Mesenchymal stem cell (in vitro differentiated cells and primary cell): ENCODE data around the gene SLC1A7.
A peak's percentile ranks its signal among the peaks of the same experiment; 100 is the strongest.

Experiments used
- DNase-seq: peaks from one replicate; pipeline ENCODE4 v3.0.0-alpha.2; 2013
- H2AFZ ChIP-seq: one replicate; pipeline ENCODE4 v1.6.1; 2013; ENCODE audit warnings: low read depth, mild to moderate bottlenecking, control low read depth, inconsistent platforms, low read length, moderate library complexity
- H2AK5ac ChIP-seq: 2 replicates; pipeline ENCODE4 v1.6.1; 2013; ENCODE audit warnings: low read length, moderate library complexity, mild to moderate bottlenecking, inconsistent platforms; ENCODE audit not compliant: severe bottlenecking
- H2BK120ac ChIP-seq: one replicate; pipeline ENCODE4 v1.6.1; 2013; ENCODE audit warnings: low read depth, mild to moderate bottlenecking, inconsistent platforms, low read length, moderate library complexity
- H2BK12ac ChIP-seq, 2 experiments: one replicate each; pipeline ENCODE4 v1.6.1; 2013; ENCODE audit warnings: inconsistent platforms in 2 of 2, low read length in 2 of 2, mild to moderate bottlenecking in 2 of 2, moderate library complexity in 2 of 2, control low read depth in 1 of 2
- H2BK15ac ChIP-seq: one replicate; pipeline ENCODE4 v1.6.1; 2013; ENCODE audit warnings: mild to moderate bottlenecking, low read depth, inconsistent platforms; ENCODE audit not compliant: poor library complexity, severe bottlenecking
- H2BK5ac ChIP-seq: 2 replicates; pipeline ENCODE4 v1.6.1; 2013; ENCODE audit warnings: low read depth, mild to moderate bottlenecking, low read length, control low read depth, inconsistent platforms; ENCODE audit not compliant: poor library complexity, severe bottlenecking
- H3K14ac ChIP-seq, 2 experiments: one replicate each; pipeline ENCODE4 v1.6.1; 2013; ENCODE audit warnings: inconsistent platforms in 2 of 2, low read length in 2 of 2, control low read depth in 1 of 2, mild to moderate bottlenecking in 1 of 2, moderate library complexity in 1 of 2
- H3K18ac ChIP-seq, 2 experiments: one replicate each; pipeline ENCODE4 v1.6.1; 2013; ENCODE audit warnings: inconsistent platforms in 2 of 2, low read length in 2 of 2, control low read depth in 1 of 2, low read depth in 1 of 2, mild to moderate bottlenecking in 1 of 2
- H3K23ac ChIP-seq, 2 experiments: one replicate each; pipeline ENCODE4 v1.6.1; 2013; ENCODE audit warnings: inconsistent platforms in 2 of 2, low read length in 2 of 2, mild to moderate bottlenecking in 2 of 2, moderate library complexity in 2 of 2, control low read depth in 1 of 2
- H3K27ac ChIP-seq: 2 replicates; pipeline ENCODE4 v1.5.1; 2013; ENCODE audit warnings: mild to moderate bottlenecking, moderate library complexity, low read length, control low read depth, inconsistent platforms; ENCODE audit not compliant: poor library complexity, severe bottlenecking
- H3K27me3 ChIP-seq, 2 experiments: 2 replicates each; pipeline versions ENCODE4 v1.6.1 to v1.7.0; 2013; ENCODE audit warnings: low read length in 2 of 2, mild to moderate bottlenecking in 2 of 2, moderate library complexity in 2 of 2, control low read depth in 1 of 2, inconsistent platforms in 1 of 2; ENCODE audit not compliant: control insufficient read depth in 1 of 2, insufficient read depth in 1 of 2
- H3K36me3 ChIP-seq, 2 experiments: 2 replicates each; pipeline versions ENCODE4 v1.6.1 to v1.7.0; 2013; ENCODE audit warnings: low read length in 2 of 2, control low read depth in 1 of 2, inconsistent platforms in 1 of 2, low read depth in 1 of 2, mild to moderate bottlenecking in 1 of 2; ENCODE audit not compliant: insufficient read depth in 2 of 2, control insufficient read depth in 1 of 2
- H3K4ac ChIP-seq, 2 experiments: one replicate each; pipeline ENCODE4 v1.6.1; 2013; ENCODE audit warnings: inconsistent platforms in 2 of 2, low read length in 2 of 2, mild to moderate bottlenecking in 2 of 2, moderate library complexity in 2 of 2, control low read depth in 1 of 2, low read depth in 1 of 2
- H3K4me1 ChIP-seq: 2 replicates; pipeline ENCODE4 v1.6.1; 2013; ENCODE audit warnings: low read depth, low read length, control low read depth; ENCODE audit not compliant: control insufficient read depth, insufficient read depth
- H3K4me2 ChIP-seq: 2 replicates; pipeline ENCODE4 v1.6.1; 2013; ENCODE audit warnings: low read length, mild to moderate bottlenecking, inconsistent platforms; ENCODE audit not compliant: poor library complexity, severe bottlenecking
- H3K4me3 ChIP-seq, 2 experiments: 2 replicates each; pipeline versions ENCODE4 v1.5.1 to v1.7.0; 2013; ENCODE audit warnings: low read length in 2 of 2, mild to moderate bottlenecking in 2 of 2, control low read depth in 1 of 2, low read depth in 1 of 2; ENCODE audit not compliant: insufficient read depth in 1 of 2
- H3K79me1 ChIP-seq: replicated peaks from 2 replicates; pipeline ENCODE4 v1.6.1; 2013; ENCODE audit warnings: mild to moderate bottlenecking, control low read depth, low read length, inconsistent platforms; ENCODE audit not compliant: poor library complexity, severe bottlenecking
- H3K9ac ChIP-seq: 2 replicates; pipeline ENCODE4 v1.7.0; 2013; ENCODE audit warnings: mild to moderate bottlenecking, low read length, moderate library complexity
- H3K9me3 ChIP-seq: 2 replicates; pipeline ENCODE4 v1.7.0; 2013; ENCODE audit warnings: mild to moderate bottlenecking, low read length; ENCODE audit not compliant: control insufficient read depth
- H4K8ac ChIP-seq: one replicate; pipeline ENCODE4 v1.6.1; 2013; ENCODE audit warnings: inconsistent platforms, mild to moderate bottlenecking, low read length, moderate library complexity
- H4K91ac ChIP-seq: one replicate; pipeline ENCODE4 v1.6.1; 2013; ENCODE audit warnings: mild to moderate bottlenecking, low read length, inconsistent platforms
- WGBS: methylation state at CpG from one replicate; pipeline ENCODE4 v1.1.7; 2013; ENCODE audit warnings: mixed read lengths; 5-methylcytosine and 5-hydroxymethylcytosine counted together

The SLC1A7 gene

DNA sequence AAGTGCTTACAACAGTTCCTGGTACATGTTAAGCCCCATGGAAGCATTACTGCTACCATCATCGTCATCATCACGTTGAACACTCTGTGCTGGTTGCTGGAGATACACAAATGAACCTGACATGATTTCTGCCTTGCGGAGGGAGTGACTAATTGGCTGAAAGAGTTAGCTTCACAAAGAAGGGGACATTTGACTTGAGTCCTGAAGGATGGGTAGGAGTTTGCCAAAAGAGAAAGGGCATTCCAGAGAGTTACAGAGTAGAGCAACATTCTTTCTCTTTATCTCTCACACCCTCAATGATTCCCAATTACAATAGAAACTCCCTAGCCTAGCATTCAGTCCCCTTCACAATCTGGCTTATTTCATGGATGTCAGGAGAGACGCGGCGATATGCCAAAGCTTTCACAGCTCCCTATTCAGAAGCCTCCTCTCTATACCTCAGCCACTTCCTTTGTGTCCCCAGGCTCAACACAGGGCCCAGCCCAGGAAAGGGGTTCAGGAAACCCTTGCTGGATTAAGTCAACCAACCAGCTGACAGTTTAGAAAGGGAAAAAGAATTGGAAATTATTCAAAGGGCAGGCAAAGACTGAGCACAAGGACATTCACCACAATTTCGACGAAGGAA, 38.0 kb downstream of the SLC1A7 start:
- H3K4me3 ChIP-seq = no peak overlapping the region
- no peaks in the 10 kb centered on the region for H3K27me3 ChIP-seq
- H3K36me3 ChIP-seq = no peaks in the 10 kb centered on the region
- H4K8ac ChIP-seq = peak overlapping the region; percentile 10
- peak overlapping the region; percentile 60 to 67 for H3K18ac ChIP-seq
- H3K9ac ChIP-seq = no peak overlapping the region
- H3K23ac ChIP-seq = no peak overlapping the region
- peak overlapping the region; percentile 55 to 89 for H2BK12ac ChIP-seq
- H3K14ac ChIP-seq = peak overlapping the region in 1 of 2 experiments; percentile 48
- WGBS = 90% methylated on average over 8 of the region's 8 CpGs
- H3K4me2 ChIP-seq = no peak overlapping the region
- H2AK5ac ChIP-seq = no peak overlapping the region
- no peak overlapping the region for H3K27ac ChIP-seq
- H3K4me1 ChIP-seq = peaks cover 2% of the 10 kb centered on the region
- H2BK120ac ChIP-seq = peak overlapping the region; percentile 65
- no peak overlapping the region for H2BK5ac ChIP-seq
- H3K9me3 ChIP-seq = no peaks in the 10 kb centered on the region
- peak overlapping the region; percentile 75 for H4K91ac ChIP-seq
- DNase-seq = no peak
- H2BK15ac ChIP-seq = peak overlapping the region; percentile 76
- H3K4ac ChIP-seq = peak overlapping the region in 1 of 2 experiments; percentile 47
- no peak overlapping the region for H2AFZ ChIP-seq
- no peaks in the 10 kb centered on the region for H3K79me1 ChIP-seq

DNA sequence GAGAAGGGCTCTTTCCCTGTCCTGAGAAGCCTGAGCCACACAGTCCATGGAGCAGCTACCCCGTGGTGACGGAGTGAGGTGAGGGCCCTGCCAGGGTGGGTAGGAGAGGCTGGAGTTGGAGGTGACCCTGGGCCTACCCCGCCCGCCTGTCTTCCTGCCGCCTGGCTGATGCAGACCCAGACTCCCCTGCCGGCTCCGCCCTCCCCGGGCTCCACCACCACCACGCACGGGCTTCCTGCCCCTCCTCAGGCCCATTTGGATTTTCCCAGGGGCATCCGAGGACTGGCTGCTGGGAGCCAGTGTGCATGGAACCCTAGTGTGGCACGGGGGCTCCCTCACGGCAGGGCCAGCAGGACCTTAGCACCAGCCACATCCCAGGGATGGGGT, 47.9 kb downstream of the SLC1A7 start:
- no peak overlapping the region for H4K8ac ChIP-seq
- H3K4me2 ChIP-seq = no peak overlapping the region
- 88% methylated on average over 13 of the region's 13 CpGs for WGBS
- H3K4me1 ChIP-seq = peaks cover 12% of the 10 kb centered on the region
- no peaks in the 10 kb centered on the region for H3K9me3 ChIP-seq
- H3K18ac ChIP-seq = peak overlapping the region in 1 of 2 experiments; percentile 76
- H3K27me3 ChIP-seq = no peaks in the 10 kb centered on the region
- H4K91ac ChIP-seq = peak overlapping the region; percentile 88
- H3K23ac ChIP-seq = no peak overlapping the region
- no peak overlapping the region for H2BK120ac ChIP-seq
- peak overlapping the region; percentile 6 for H2BK15ac ChIP-seq
- H3K14ac ChIP-seq = peak overlapping the region in 1 of 2 experiments; percentile 45
- H2BK12ac ChIP-seq = peak overlapping the region in 1 of 2 experiments; percentile 59
- H3K4ac ChIP-seq = peak overlapping the region; percentile 39 to 43
- H2BK5ac ChIP-seq = no peak overlapping the region
- DNase-seq = no peak
- H3K79me1 ChIP-seq = no peaks in the 10 kb centered on the region
- no peaks in the 10 kb centered on the region for H3K36me3 ChIP-seq
- no peak overlapping the region for H2AFZ ChIP-seq
- no peak overlapping the region for H3K27ac ChIP-seq
- H3K4me3 ChIP-seq = no peak overlapping the region
- H3K9ac ChIP-seq = no peak overlapping the region
- no peak overlapping the region for H2AK5ac ChIP-seq

DNA sequence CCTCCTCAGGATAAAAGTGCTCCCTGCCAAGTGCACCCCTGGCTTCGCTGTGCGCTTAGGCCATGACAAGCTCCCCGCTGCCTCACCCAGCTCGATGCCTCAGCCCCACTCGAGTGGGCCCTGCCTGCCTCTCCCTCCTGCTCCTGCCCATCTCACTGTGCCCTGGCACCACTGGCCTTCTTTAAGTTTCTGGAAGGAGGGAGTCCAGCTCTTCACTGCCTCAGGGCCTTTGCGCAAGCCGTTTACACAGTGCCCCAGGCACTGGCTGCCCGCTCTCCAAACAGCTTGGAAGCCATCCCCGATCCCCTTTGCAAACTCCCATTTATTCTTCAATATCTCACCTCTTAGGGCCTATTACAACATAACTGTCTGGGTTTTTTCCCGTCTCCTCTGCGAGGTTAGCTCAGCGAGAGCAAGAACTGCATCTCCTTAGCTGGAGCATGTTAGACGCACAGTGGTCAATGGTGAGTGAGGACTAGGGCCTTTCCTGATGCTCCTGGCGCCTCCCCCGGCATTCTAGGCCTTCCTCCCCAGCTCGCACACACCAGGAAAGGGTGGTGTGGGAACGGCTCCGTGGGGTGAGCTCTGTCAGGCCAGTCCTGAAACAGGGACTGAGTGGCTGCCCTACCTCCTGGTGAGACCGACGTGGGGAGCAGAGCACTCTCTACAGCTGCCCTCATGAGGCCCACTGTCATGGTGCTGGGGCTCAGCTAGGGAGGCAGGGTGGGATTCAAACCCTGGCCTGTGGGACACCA, 48.5 kb downstream of the SLC1A7 start:
- H3K9ac ChIP-seq = no peak overlapping the region
- H2BK120ac ChIP-seq = no peak overlapping the region
- H3K18ac ChIP-seq = peak overlapping the region; percentile 18 to 76
- DNase-seq = no peak
- peak overlapping the region; percentile 84 for H4K91ac ChIP-seq
- H3K36me3 ChIP-seq = peaks cover 0 to under 1% of the 10 kb centered on the region in 2 experiments
- H3K79me1 ChIP-seq = no peaks in the 10 kb centered on the region
- WGBS = 95% methylated on average over 20 of the region's 20 CpGs
- peak overlapping the region; percentile 27 to 39 for H3K4ac ChIP-seq
- peak overlapping the region in 1 of 2 experiments; percentile 23 for H3K14ac ChIP-seq
- H2BK5ac ChIP-seq = no peak overlapping the region
- peak overlapping the region; percentile 36 for H2BK15ac ChIP-seq
- no peak overlapping the region for H3K4me2 ChIP-seq
- H2AFZ ChIP-seq = no peak overlapping the region
- no peak overlapping the region for H3K4me3 ChIP-seq
- no peak overlapping the region for H3K27ac ChIP-seq
- H3K23ac ChIP-seq = no peak overlapping the region
- no peaks in the 10 kb centered on the region for H3K9me3 ChIP-seq
- H4K8ac ChIP-seq = peak overlapping the region; percentile 58
- H3K4me1 ChIP-seq = peaks cover 14% of the 10 kb centered on the region
- H3K27me3 ChIP-seq = no peaks in the 10 kb centered on the region
- H2BK12ac ChIP-seq = peak overlapping the region in 1 of 2 experiments; percentile 88
- H2AK5ac ChIP-seq = no peak overlapping the region

DNA sequence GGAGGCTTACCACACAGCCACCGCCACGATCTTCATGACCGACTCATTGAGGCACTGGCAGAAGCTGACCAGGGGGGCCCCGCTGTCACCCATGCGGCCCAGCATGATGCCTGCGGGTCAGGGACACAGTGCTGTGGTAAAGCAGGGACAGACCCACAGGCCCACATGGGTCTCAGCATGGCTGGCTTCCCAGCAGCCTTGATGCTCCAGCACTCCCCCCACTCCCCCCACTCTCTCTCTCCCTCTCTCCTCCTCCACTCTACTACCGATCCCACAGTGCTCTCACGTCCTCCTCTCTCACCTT, 49.0 kb downstream of the SLC1A7 start:
- H3K27me3 ChIP-seq = no peaks in the 10 kb centered on the region
- H4K8ac ChIP-seq = peak overlapping the region; percentile 22
- H2BK12ac ChIP-seq = peak overlapping the region in 1 of 2 experiments; percentile 88
- H3K14ac ChIP-seq = no peak overlapping the region
- H3K27ac ChIP-seq = no peak overlapping the region
- no peak overlapping the region for H2BK5ac ChIP-seq
- no peak overlapping the region for H3K4me2 ChIP-seq
- H3K4me3 ChIP-seq = no peak overlapping the region
- peak overlapping the region; percentile 84 for H4K91ac ChIP-seq
- peaks cover 14% of the 10 kb centered on the region for H3K4me1 ChIP-seq
- WGBS = 93% methylated on average over 8 of the region's 8 CpGs
- peak overlapping the region; percentile 58 for H2BK15ac ChIP-seq
- DNase-seq = no peak
- H3K18ac ChIP-seq = peak overlapping the region in 1 of 2 experiments; percentile 48
- no peak overlapping the region for H2BK120ac ChIP-seq
- peak overlapping the region in 1 of 2 experiments; percentile 7 for H3K4ac ChIP-seq
- peaks cover 0 to 5% of the 10 kb centered on the region in 2 experiments for H3K36me3 ChIP-seq
- no peak overlapping the region for H3K9ac ChIP-seq
- no peak overlapping the region for H2AFZ ChIP-seq
- H3K23ac ChIP-seq = no peak overlapping the region
- H2AK5ac ChIP-seq = no peak overlapping the region
- no peaks in the 10 kb centered on the region for H3K79me1 ChIP-seq
- H3K9me3 ChIP-seq = no peaks in the 10 kb centered on the region
